ENCODE measurements around the gene EIF1B.

EIF1B gene

GRCh38 chr3:40307176-40307575, 2.3 kb upstream of the EIF1B start:
- TF ChIP-seq RAD21 (IDR thresholded peaks at IDR 0.05; ENCODE audit: low read depth) (no peak), CREB1 (IDR thresholded peaks at IDR 0.05; ENCODE audit: low read depth) (no peak), CEBPB (IDR thresholded peaks at IDR 0.05) (no peak), FOXM1 (IDR thresholded peaks at IDR 0.05; ENCODE audit: borderline replicate concordance, low read depth) (no peak), NFIC (IDR thresholded peaks at IDR 0.05) (no peak), USF1 (IDR thresholded peaks at IDR 0.05) (no peak), EP300 (IDR thresholded peaks at IDR 0.05; ENCODE audit: borderline replicate concordance) (no peak), TEAD4 (IDR thresholded peaks at IDR 0.05) (no peak), EGR1 (IDR thresholded peaks at IDR 0.05) (no peak), REST (IDR thresholded peaks at IDR 0.05; ENCODE audit: low read depth) (no peak), TCF12 (IDR thresholded peaks at IDR 0.05; ENCODE audit: low read depth) (no peak), TAF1 (IDR thresholded peaks at IDR 0.05; ENCODE audit: low read depth) (no peak), MAX (IDR thresholded peaks at IDR 0.05) (no peak), YY1 (IDR thresholded peaks at IDR 0.05; ENCODE audit: low read depth) (no peak), ZBTB7A (IDR thresholded peaks at IDR 0.05; ENCODE audit: low read depth) (no peak)

- no peak for TF ChIP-seq TEAD4 (IDR thresholded peaks at IDR 0.05)
Observed at GRCh38 chr3:40308725-40309417, 636 bp upstream of the EIF1B start.

- TF ChIP-seq USF1 (IDR thresholded peaks at IDR 0.05) (no peak), CEBPB (IDR thresholded peaks at IDR 0.05) (no peak), TAF1 (IDR thresholded peaks at IDR 0.05; ENCODE audit: low read depth) (no peak), ZBTB7A (IDR thresholded peaks at IDR 0.05; ENCODE audit: low read depth) (no peak), REST (IDR thresholded peaks at IDR 0.05; ENCODE audit: low read depth) (no peak)
Observed at GRCh38 chr3:40309925-40310695, 603 bp downstream of the EIF1B start.

GRCh38 chr3:40310705-40311104, 1.2 kb downstream of the EIF1B start:
- TF ChIP-seq MAX (IDR thresholded peaks at IDR 0.05) (no peak), RAD21 (IDR thresholded peaks at IDR 0.05; ENCODE audit: low read depth) (no peak), TEAD4 (IDR thresholded peaks at IDR 0.05) (no peak), YY1 (IDR thresholded peaks at IDR 0.05; ENCODE audit: low read depth) (no peak), EP300 (IDR thresholded peaks at IDR 0.05; ENCODE audit: borderline replicate concordance) (no peak), REST (IDR thresholded peaks at IDR 0.05; ENCODE audit: low read depth) (no peak), ZBTB7A (IDR thresholded peaks at IDR 0.05; ENCODE audit: low read depth) (no peak), USF1 (IDR thresholded peaks at IDR 0.05) (no peak), FOXM1 (IDR thresholded peaks at IDR 0.05; ENCODE audit: borderline replicate concordance, low read depth) (no peak), CREB1 (IDR thresholded peaks at IDR 0.05; ENCODE audit: low read depth) (no peak)
